D721Med (cell line): ENCODE measurements around the gene SLC15A1.

Experiments used
- DNase-seq: peaks from one replicate; pipeline ENCODE4 v3.0.0; 2011; ENCODE audit warnings: low spot score; ENCODE audit not compliant: insufficient read length
- FAIRE-seq: peaks from 2 replicates; lab custom pipeline; 2011; peaks lifted over from hg19 to GRCh38; lab: Jason Lieb, UNC
- TF ChIP-seq, protein P1 (sequence below): IDR thresholded peaks from 2 replicates; pipeline ENCODE4 v1.5.1; 2012; ENCODE audit warnings: mild to moderate bottlenecking, control low read depth; ENCODE audit not compliant: insufficient read depth; ENCODE audit errors: missing control alignments

SLC15A1 gene

DNA sequence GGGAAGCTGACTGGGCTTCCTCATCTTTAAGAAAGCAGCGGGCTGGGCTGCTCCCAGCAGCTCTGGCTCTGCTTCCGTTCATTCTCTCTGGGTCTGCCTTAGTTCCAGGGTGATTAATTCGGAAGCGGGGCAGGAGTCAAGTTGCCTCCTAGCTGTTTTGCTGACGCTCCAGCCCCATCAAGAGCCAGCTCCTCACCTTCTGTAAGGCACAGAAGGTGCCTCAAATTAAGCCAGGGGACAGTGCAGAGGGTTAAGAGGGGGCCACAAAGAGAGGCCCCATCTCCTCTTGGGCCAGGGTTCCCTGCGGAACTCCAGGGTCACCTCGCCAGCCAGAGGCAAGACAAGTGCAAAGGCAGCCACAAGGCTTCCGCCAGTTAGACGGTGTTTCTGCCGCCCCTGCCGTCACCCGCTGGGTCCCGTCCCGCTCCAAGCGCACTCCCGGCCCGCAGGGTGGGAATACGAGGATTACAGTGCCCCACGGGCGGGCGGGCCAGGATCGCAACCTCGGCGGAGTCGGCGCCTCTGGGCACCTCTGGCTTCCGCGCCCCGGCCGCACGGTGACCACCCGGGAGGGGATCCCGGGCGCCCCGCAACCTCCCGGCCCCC lies 508 bp downstream of the SLC15A1 start:
- FAIRE-seq: no peak
- no peak for DNase-seq
- TF ChIP-seq, protein P1, sequence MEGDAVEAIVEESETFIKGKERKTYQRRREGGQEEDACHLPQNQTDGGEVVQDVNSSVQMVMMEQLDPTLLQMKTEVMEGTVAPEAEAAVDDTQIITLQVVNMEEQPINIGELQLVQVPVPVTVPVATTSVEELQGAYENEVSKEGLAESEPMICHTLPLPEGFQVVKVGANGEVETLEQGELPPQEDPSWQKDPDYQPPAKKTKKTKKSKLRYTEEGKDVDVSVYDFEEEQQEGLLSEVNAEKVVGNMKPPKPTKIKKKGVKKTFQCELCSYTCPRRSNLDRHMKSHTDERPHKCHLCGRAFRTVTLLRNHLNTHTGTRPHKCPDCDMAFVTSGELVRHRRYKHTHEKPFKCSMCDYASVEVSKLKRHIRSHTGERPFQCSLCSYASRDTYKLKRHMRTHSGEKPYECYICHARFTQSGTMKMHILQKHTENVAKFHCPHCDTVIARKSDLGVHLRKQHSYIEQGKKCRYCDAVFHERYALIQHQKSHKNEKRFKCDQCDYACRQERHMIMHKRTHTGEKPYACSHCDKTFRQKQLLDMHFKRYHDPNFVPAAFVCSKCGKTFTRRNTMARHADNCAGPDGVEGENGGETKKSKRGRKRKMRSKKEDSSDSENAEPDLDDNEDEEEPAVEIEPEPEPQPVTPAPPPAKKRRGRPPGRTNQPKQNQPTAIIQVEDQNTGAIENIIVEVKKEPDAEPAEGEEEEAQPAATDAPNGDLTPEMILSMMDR: no peak

DNA sequence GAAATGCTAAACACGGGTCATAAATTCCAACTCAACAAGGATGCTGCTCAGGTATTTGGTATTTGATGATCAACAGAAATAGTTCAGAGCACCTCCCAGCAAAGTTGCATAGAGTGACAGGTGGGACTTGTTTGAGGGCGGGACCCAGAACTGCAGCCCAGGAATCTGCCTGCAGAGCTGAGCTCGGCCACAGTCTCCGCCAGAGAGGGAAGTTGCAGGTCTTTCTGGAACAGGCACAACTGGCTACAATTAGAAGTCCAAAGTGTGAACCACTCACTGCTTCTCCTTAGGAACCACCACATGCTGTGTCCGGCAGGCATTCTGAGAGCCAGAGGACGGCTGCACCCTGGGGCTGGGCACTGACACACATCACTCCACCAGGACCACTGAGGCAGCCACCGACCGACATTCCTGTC lies 1.1 kb downstream of the SLC15A1 start:
- TF ChIP-seq, protein P1: no peak
- FAIRE-seq: no peak
- DNase-seq: no peak

DNA sequence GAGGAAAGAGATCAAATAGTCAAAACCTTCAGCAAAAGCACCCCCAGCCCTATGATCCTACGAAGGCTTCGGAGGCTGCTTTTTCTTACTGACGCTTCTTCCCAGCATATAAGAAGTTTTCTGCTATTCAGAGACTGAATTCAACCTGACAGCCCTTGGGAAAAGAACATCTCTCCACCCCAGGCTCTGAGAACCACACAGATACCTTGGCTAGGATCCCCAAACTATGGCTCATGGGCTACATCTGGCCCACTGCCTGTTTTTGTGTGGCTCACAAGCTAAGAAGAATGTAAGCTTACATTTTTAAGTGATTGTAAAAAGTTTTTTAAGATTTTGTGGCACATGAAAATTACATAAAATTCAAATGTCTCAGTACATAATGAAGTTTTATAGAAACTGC lies 3.0 kb downstream of the SLC15A1 start:
- TF ChIP-seq, protein P1: no peak
- FAIRE-seq (no peak), DNase-seq (no peak)

- no peak for DNase-seq
- TF ChIP-seq, protein P1: no peak
- FAIRE-seq: no peak
Measured at GRCh38 chr13:98746968-98747367, 5.5 kb downstream of the SLC15A1 start.

GRCh38 chr13:98743377-98743776 lies 9.1 kb downstream of the SLC15A1 start:
- DNase-seq (no peak), FAIRE-seq (no peak)
- TF ChIP-seq, protein P1: no peak

- DNase-seq: no peak
- FAIRE-seq: no peak
- TF ChIP-seq, protein P1: no peak
Measured at GRCh38 chr13:98742961-98743360, 9.5 kb downstream of the SLC15A1 start.

GRCh38 chr13:98741741-98742435 lies 10.6 kb downstream of the SLC15A1 start:
- no peak for DNase-seq
- TF ChIP-seq, protein P1: no peak
- no peak for FAIRE-seq
